ENCODE measurements around the gene CYRIA.

The CYRIA gene

DNA sequence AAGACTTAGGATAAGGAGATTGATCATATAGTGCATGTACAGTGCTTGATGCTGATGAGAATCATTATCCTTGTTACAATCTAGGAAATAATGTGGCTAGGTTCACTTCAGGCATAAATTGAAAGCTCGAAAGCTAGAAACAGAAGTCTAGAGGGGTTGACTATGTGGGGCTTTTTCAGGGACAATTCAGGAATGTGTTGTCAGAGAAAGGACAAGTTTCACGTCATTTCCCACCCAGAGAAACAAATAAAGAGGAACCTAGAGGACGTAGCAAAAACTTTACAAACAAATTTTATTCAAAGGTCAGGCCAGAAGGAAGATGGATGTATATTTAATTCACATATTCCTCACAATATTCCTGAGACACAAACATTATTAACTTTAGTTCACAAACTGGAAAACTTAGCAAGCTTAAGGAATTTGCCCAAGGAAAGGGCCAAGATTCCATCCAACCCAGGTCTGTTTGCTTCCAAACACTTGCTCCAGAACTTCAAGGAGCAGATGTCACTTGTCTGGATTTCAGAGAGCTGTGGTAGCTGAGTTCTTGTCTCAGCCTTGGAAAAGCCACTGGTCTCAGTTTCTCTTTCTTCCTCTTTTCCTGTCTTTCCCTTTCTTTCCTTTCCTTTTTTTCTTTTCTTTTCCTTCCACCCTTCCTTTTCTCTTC, 7.4 kb downstream of the CYRIA start:
- Histone ChIP-seq H3K4me1 (ENCODE audit: control insufficient read depth, insufficient read depth, low read length) (no peaks in the 10 kb centered on the region), H3K36me3 (ENCODE audit: control insufficient read depth, insufficient read depth, low read length) (no peaks in the 10 kb centered on the region), H3K27ac (ENCODE audit: low read depth, low read length) (no peak overlapping the region), H3K9me3 (ENCODE audit: control insufficient read depth, insufficient read depth, low read length) (no peaks in the 10 kb centered on the region), H3K9ac (ENCODE audit: low read depth, low read length) (no peak overlapping the region), H3K27me3 (ENCODE audit: control insufficient read depth, insufficient read depth, low read length) (0 out of 2 replicates have a peak, but pooled peaks cover under 1% of the 10 kb centered on the region), H3K4me3 (ENCODE audit: low read depth, low read length) (no peak overlapping the region)

- H3K4me3 ChIP-seq (ENCODE audit: low read depth, low read length) = no peak overlapping the region
- no peak overlapping the region for H3K9ac ChIP-seq (ENCODE audit: low read depth, low read length)
- H3K36me3 ChIP-seq (ENCODE audit: control insufficient read depth, insufficient read depth, low read length) = no peaks in the 10 kb centered on the region
- H3K27me3 ChIP-seq (ENCODE audit: control insufficient read depth, insufficient read depth, low read length) = no peaks in the 10 kb centered on the region
- H3K4me1 ChIP-seq (ENCODE audit: control insufficient read depth, insufficient read depth, low read length) = no peaks in the 10 kb centered on the region
- no peak overlapping the region for H3K27ac ChIP-seq (ENCODE audit: low read depth, low read length)
- no peaks in the 10 kb centered on the region for H3K9me3 ChIP-seq (ENCODE audit: control insufficient read depth, insufficient read depth, low read length)
Observed at GRCh38 chr2:16657671-16658070, 8.0 kb downstream of the CYRIA start.

DNA sequence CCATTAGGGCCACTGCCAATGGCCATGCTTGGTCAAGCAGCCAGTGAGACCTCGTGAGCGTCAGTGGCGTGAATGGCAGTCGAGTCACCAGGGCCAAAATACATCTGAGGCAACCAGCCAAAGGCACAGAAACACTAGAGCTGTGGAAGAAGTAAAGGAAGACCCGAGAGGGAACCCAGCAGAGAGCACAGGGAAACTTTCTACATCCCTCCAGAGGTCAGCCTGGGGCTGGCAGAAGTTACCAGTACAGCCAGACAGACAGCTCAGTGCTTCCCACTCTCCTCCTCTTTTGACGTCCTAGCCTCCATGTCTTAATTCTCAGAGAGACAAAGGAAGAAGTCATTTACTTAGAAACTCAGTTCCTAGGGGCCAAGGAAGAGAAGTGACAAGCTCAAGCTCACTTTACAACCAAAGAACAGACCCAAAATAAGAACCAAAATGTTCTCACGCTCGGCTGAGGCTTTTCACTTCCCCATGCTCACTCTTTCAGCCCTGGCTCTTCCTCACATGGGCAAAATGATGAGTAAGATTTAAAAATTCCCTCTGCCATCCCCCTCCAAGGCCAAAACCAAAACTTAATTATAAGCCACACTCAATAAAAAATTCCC, 8.7 kb downstream of the CYRIA start:
- Histone ChIP-seq H3K36me3 (ENCODE audit: control insufficient read depth, insufficient read depth, low read length) (no peaks in the 10 kb centered on the region), H3K9ac (ENCODE audit: low read depth, low read length) (no peak overlapping the region), H3K4me1 (ENCODE audit: control insufficient read depth, insufficient read depth, low read length) (no peaks in the 10 kb centered on the region), H3K9me3 (ENCODE audit: control insufficient read depth, insufficient read depth, low read length) (no peaks in the 10 kb centered on the region), H3K27ac (ENCODE audit: low read depth, low read length) (no peak overlapping the region), H3K4me3 (ENCODE audit: low read depth, low read length) (no peak overlapping the region), H3K27me3 (ENCODE audit: control insufficient read depth, insufficient read depth, low read length) (no peaks in the 10 kb centered on the region)

DNA sequence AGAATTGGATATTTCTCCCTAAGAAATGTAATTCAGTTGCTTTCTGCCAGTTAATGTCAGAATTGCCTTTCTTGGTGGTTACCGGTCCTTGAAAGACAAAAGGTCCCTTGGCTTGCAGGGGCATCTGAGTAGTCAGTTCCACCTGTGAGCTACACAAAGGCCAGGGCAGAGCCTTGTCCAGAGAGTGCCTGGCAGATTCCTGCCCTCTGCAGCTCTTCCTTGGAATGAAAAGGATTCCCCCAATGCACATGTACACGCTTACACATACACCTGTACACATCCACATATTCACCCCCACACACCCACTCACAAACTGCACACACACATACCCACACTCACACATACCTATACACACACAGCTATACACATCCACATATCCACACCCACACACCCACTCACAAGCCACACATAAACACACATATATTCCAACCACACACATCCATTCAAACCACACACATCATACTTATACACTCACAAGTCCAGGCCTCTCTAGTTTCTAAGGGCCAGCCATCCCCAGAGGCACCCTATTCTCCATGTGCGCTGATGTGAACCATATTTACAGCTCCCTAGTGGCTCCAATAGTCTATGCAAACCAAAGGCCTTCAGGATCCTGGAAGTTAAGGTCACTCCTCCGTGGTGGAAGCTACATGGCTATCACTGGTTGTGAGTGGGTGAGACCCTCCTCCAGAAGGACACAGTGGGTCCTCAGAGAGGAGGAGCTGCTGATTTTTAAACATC, 9.6 kb downstream of the CYRIA start:
- no peaks in the 10 kb centered on the region for H3K4me1 ChIP-seq (ENCODE audit: control insufficient read depth, insufficient read depth, low read length)
- no peaks in the 10 kb centered on the region for H3K27me3 ChIP-seq (ENCODE audit: control insufficient read depth, insufficient read depth, low read length)
- no peak overlapping the region for H3K4me3 ChIP-seq (ENCODE audit: low read depth, low read length)
- H3K9me3 ChIP-seq (ENCODE audit: control insufficient read depth, insufficient read depth, low read length) = no peaks in the 10 kb centered on the region
- H3K27ac ChIP-seq (ENCODE audit: low read depth, low read length) = no peak overlapping the region
- no peak overlapping the region for H3K9ac ChIP-seq (ENCODE audit: low read depth, low read length)
- no peaks in the 10 kb centered on the region for H3K36me3 ChIP-seq (ENCODE audit: control insufficient read depth, insufficient read depth, low read length)

- Histone ChIP-seq H3K4me1 (ENCODE audit: control insufficient read depth, insufficient read depth, low read length) (peaks cover 3% of the 10 kb centered on the region; the same call in 1 of the 2 replicates), H3K27me3 (ENCODE audit: control insufficient read depth, insufficient read depth, low read length) (no peaks in the 10 kb centered on the region), H3K9ac (ENCODE audit: low read depth, low read length) (no peak overlapping the region), H3K27ac (ENCODE audit: low read depth, low read length) (no peak overlapping the region), H3K9me3 (ENCODE audit: control insufficient read depth, insufficient read depth, low read length) (no peaks in the 10 kb centered on the region), H3K4me3 (ENCODE audit: low read depth, low read length) (no peak overlapping the region), H3K36me3 (ENCODE audit: control insufficient read depth, insufficient read depth, low read length) (no peaks in the 10 kb centered on the region)
Observed at GRCh38 chr2:16655445-16655837, 10.2 kb downstream of the CYRIA start.

DNA sequence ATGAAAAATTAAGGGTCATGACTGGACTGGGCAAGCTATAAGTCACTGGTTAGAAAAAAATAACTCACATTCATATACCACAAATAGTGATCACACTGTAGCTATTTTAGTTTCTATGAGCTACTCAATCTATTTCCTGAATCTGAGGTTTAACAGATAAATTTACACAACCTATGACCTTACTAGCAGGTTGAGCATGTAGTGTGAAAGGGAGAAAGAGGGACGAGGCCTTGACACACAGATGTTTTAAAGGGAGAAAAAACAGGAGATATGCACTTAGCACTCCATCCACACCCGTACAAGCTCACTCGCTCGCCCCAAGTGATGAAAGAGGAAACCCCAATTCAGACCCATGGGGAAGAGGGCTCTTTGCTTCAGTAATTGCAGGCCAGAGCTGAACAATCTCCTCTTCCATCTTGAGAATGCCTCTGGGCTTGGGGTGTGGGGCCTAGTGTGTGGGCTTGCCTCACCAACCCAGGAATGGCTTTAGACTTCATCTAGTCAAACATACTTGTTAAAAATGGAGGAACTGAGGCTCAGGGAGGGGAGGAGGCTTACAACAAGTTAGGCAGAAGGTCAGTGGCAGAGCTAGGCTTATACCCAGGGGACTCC, 10.7 kb downstream of the CYRIA start:
- Histone ChIP-seq H3K9ac (ENCODE audit: low read depth, low read length) (no peak overlapping the region), H3K36me3 (ENCODE audit: control insufficient read depth, insufficient read depth, low read length) (no peaks in the 10 kb centered on the region), H3K4me1 (ENCODE audit: control insufficient read depth, insufficient read depth, low read length) (peaks cover 3% of the 10 kb centered on the region; the same call in 1 of the 2 replicates), H3K4me3 (ENCODE audit: low read depth, low read length) (no peak overlapping the region), H3K9me3 (ENCODE audit: control insufficient read depth, insufficient read depth, low read length) (no peaks in the 10 kb centered on the region), H3K27ac (ENCODE audit: low read depth, low read length) (no peak overlapping the region), H3K27me3 (ENCODE audit: control insufficient read depth, insufficient read depth, low read length) (no peaks in the 10 kb centered on the region)

GRCh38 chr2:16653799-16654198, 11.8 kb downstream of the CYRIA start:
- Histone ChIP-seq H3K36me3 (ENCODE audit: control insufficient read depth, insufficient read depth, low read length) (no peaks in the 10 kb centered on the region), H3K27ac (ENCODE audit: low read depth, low read length) (no peak overlapping the region), H3K9ac (ENCODE audit: low read depth, low read length) (no peak overlapping the region), H3K4me3 (ENCODE audit: low read depth, low read length) (no peak overlapping the region), H3K27me3 (ENCODE audit: control insufficient read depth, insufficient read depth, low read length) (no peaks in the 10 kb centered on the region), H3K9me3 (ENCODE audit: control insufficient read depth, insufficient read depth, low read length) (no peaks in the 10 kb centered on the region), H3K4me1 (ENCODE audit: control insufficient read depth, insufficient read depth, low read length) (peaks cover 3% of the 10 kb centered on the region; the same call in 1 of the 2 replicates)

DNA sequence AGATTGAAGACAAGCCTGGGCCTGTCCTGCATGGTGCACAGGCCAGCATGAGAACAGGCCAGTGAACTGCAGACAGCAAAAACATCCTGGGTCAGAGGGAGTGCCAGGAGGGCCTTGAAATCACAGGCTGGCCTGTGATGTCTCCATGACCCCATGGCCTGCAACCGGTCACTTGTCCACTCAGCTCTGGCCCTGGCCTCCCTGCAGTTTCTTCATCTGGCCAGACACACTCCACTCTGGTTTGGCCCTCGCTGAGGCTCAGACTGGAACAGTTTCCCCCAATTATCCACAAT, 12.6 kb downstream of the CYRIA start:
- Histone ChIP-seq H3K9ac (ENCODE audit: low read depth, low read length) (no peak overlapping the region), H3K4me1 (ENCODE audit: control insufficient read depth, insufficient read depth, low read length) (peaks cover 3% of the 10 kb centered on the region; the same call in 1 of the 2 replicates), H3K9me3 (ENCODE audit: control insufficient read depth, insufficient read depth, low read length) (no peaks in the 10 kb centered on the region), H3K36me3 (ENCODE audit: control insufficient read depth, insufficient read depth, low read length) (no peaks in the 10 kb centered on the region), H3K27me3 (ENCODE audit: control insufficient read depth, insufficient read depth, low read length) (no peaks in the 10 kb centered on the region), H3K4me3 (ENCODE audit: low read depth, low read length) (no peak overlapping the region), H3K27ac (ENCODE audit: low read depth, low read length) (no peak overlapping the region)

GRCh38 chr2:16652296-16653082, 13.1 kb downstream of the CYRIA start:
- no peak overlapping the region for H3K9ac ChIP-seq (ENCODE audit: low read depth, low read length)
- H3K27me3 ChIP-seq (ENCODE audit: control insufficient read depth, insufficient read depth, low read length) = no peaks in the 10 kb centered on the region
- H3K27ac ChIP-seq (ENCODE audit: low read depth, low read length) = no peak overlapping the region
- H3K4me1 ChIP-seq (ENCODE audit: control insufficient read depth, insufficient read depth, low read length) = peaks cover 3% of the 10 kb centered on the region; the same call in 1 of the 2 replicates
- H3K4me3 ChIP-seq (ENCODE audit: low read depth, low read length) = no peak overlapping the region
- H3K9me3 ChIP-seq (ENCODE audit: control insufficient read depth, insufficient read depth, low read length) = no peaks in the 10 kb centered on the region
- no peaks in the 10 kb centered on the region for H3K36me3 ChIP-seq (ENCODE audit: control insufficient read depth, insufficient read depth, low read length)

DNA sequence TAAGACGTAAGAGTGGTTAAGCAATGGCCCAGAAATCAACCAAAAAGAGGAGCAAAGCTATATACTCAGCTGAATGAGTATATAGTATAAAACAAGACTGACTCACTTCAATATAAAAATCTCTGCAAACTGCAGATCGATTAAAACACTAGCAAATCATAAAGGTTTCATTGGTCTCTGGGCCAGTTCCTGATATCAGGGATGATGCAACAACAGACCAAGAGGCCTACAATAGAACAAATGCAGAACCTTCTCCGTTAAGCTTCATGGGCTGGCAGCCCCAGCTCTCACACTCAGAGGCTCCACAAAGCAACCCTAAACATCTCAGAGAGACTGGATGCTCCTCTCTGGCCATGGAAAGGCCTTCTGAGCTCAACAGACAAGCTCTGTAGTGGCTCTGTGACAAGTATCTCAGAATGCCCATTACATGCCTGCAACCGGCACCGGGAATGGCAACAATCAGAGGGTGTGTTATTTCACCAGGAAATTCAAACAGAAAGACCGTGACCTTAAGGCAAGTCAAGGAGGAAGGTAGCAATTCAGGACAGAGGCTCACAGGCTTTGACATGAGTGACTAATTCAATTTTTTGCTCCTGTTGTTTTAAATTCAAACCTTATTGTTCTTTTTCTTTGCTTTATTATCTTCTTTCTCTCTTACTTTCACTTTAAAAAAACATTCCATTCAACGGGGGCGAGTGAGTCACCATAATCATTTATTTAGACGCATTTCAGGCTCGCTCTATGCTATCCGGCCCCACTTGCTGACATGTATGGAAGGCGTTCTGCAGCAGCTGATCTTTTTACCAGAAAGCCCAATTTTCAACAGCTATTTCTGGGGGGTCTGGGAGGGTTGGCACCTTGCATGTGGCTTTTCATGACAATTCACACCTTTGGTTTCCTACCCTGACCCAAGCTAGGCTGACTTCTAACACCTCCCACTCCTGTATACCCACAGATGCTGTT, 15.1 kb downstream of the CYRIA start:
- Histone ChIP-seq H3K9ac (ENCODE audit: low read depth, low read length) (no peak overlapping the region), H3K4me1 (ENCODE audit: control insufficient read depth, insufficient read depth, low read length) (peaks cover 3% of the 10 kb centered on the region; the same call in 1 of the 2 replicates), H3K27ac (ENCODE audit: low read depth, low read length) (no peak overlapping the region), H3K36me3 (ENCODE audit: control insufficient read depth, insufficient read depth, low read length) (no peaks in the 10 kb centered on the region), H3K27me3 (ENCODE audit: control insufficient read depth, insufficient read depth, low read length) (no peaks in the 10 kb centered on the region), H3K4me3 (ENCODE audit: low read depth, low read length) (no peak overlapping the region), H3K9me3 (ENCODE audit: control insufficient read depth, insufficient read depth, low read length) (no peaks in the 10 kb centered on the region)
